HEK293 (cell line): ENCODE data around the gene CIRBP.

Experiments
- ATF2 ChIP-seq: fragments of 450-650 bp; formaldehyde crosslinking; IDR thresholded peaks from 2 replicates; pipeline ENCODE4 v1.5.1; 2016; ENCODE audit warnings: missing biosample characterization, missing genetic modification characterization, low read depth
- BCL11B ChIP-seq: fragments of 450-650 bp; formaldehyde crosslinking; IDR thresholded peaks from 2 replicates; pipeline ENCODE4 v1.5.1; 2016; ENCODE audit warnings: low read depth, missing biosample characterization, missing genetic modification characterization
- FEZF1 ChIP-seq: fragments of 450-650 bp; formaldehyde crosslinking; IDR thresholded peaks from 2 replicates; pipeline ENCODE4 v1.5.1; 2016; ENCODE audit warnings: missing biosample characterization, missing genetic modification characterization
- GLI2 ChIP-seq: fragments of 450-650 bp; formaldehyde crosslinking; IDR thresholded peaks from 2 replicates; pipeline ENCODE4; 2017; ENCODE audit warnings: missing biosample characterization, missing genetic modification characterization, low read depth, borderline replicate concordance
- GLIS1 ChIP-seq: fragments of 450-650 bp; formaldehyde crosslinking; IDR thresholded peaks from 2 replicates; pipeline ENCODE4 v1.5.1; 2016; ENCODE audit warnings: missing biosample characterization, missing genetic modification characterization
- INSM2 ChIP-seq: fragments of 450-650 bp; formaldehyde crosslinking; IDR thresholded peaks from 2 replicates; pipeline ENCODE4 v1.5.1; 2016; ENCODE audit warnings: missing biosample characterization, missing genetic modification characterization
- PRDM1 ChIP-seq: fragments of 450-650 bp; formaldehyde crosslinking; IDR thresholded peaks from 2 replicates; pipeline ENCODE4; 2016; ENCODE audit warnings: missing biosample characterization, missing genetic modification characterization
- TSHZ1 ChIP-seq: fragments of 450-650 bp; formaldehyde crosslinking; IDR thresholded peaks from 2 replicates; pipeline ENCODE4 v1.5.1; 2016; ENCODE audit warnings: missing biosample characterization, missing genetic modification characterization, borderline replicate concordance
- ZBTB8A ChIP-seq: fragments of 450-650 bp; formaldehyde crosslinking; IDR thresholded peaks from 2 replicates; pipeline ENCODE4 v1.5.1; 2016; ENCODE audit warnings: missing biosample characterization, missing genetic modification characterization
- ZIC2 ChIP-seq: fragments of 450-650 bp; formaldehyde crosslinking; IDR thresholded peaks from 2 replicates; pipeline ENCODE4 v1.5.1; 2016; ENCODE audit warnings: missing biosample characterization, missing genetic modification characterization
- ZNF174 ChIP-seq: fragments of 450-650 bp; formaldehyde crosslinking; IDR thresholded peaks from 2 replicates; pipeline ENCODE4 v1.5.0; 2017; ENCODE audit warnings: missing biosample characterization, mild to moderate bottlenecking, missing genetic modification characterization
- ZNF184 ChIP-seq: fragments of 450-650 bp; IDR thresholded peaks from 2 replicates; pipeline ENCODE4 v1.5.1; 2018; ENCODE audit warnings: missing biosample characterization, mild to moderate bottlenecking, missing genetic modification characterization
- ZNF223 ChIP-seq: fragments of 450-650 bp; formaldehyde crosslinking; IDR thresholded peaks from 2 replicates; pipeline ENCODE4 v1.5.1; 2016; ENCODE audit warnings: missing biosample characterization, missing genetic modification characterization
- ZNF23 ChIP-seq: fragments of 450-650 bp; formaldehyde crosslinking; IDR thresholded peaks from 2 replicates; pipeline ENCODE4 v1.5.1; 2016; ENCODE audit warnings: missing biosample characterization, missing genetic modification characterization, borderline replicate concordance
- ZNF26 ChIP-seq: fragments of 450-650 bp; formaldehyde crosslinking; IDR thresholded peaks from 2 replicates; pipeline ENCODE4 v1.5.1; 2016; ENCODE audit warnings: missing biosample characterization, missing genetic modification characterization
- ZNF292 ChIP-seq: fragments of 450-650 bp; formaldehyde crosslinking; IDR thresholded peaks from 2 replicates; pipeline ENCODE4 v1.5.1; 2016; ENCODE audit warnings: low read depth, missing biosample characterization, missing genetic modification characterization, borderline replicate concordance
- ZNF354C ChIP-seq: fragments of 450-650 bp; formaldehyde crosslinking; IDR thresholded peaks from 2 replicates; pipeline ENCODE4 v1.5.1; 2016; ENCODE audit warnings: missing biosample characterization, missing genetic modification characterization, low read depth, borderline replicate concordance
- ZNF362 ChIP-seq: fragments of 450-650 bp; formaldehyde crosslinking; IDR thresholded peaks from 2 replicates; pipeline ENCODE4 v1.5.1; 2016; ENCODE audit warnings: missing biosample characterization, missing genetic modification characterization
- ZNF391 ChIP-seq: fragments of 450-650 bp; formaldehyde crosslinking; IDR thresholded peaks from 2 replicates; pipeline ENCODE4 v1.5.1; 2016; ENCODE audit warnings: low read depth, missing biosample characterization, missing genetic modification characterization, borderline replicate concordance
- ZNF394 ChIP-seq: fragments of 450-650 bp; formaldehyde crosslinking; IDR thresholded peaks from 2 replicates; pipeline ENCODE4 v1.5.1; 2016; ENCODE audit warnings: missing biosample characterization, missing genetic modification characterization, mild to moderate bottlenecking, moderate library complexity, borderline replicate concordance
- ZNF600 ChIP-seq: fragments of 450-650 bp; formaldehyde crosslinking; IDR thresholded peaks from 2 replicates; pipeline ENCODE4 v1.5.1; 2016; ENCODE audit warnings: missing biosample characterization, missing genetic modification characterization
- ZNF664 ChIP-seq: fragments of 450-650 bp; formaldehyde crosslinking; IDR thresholded peaks from 2 replicates; pipeline ENCODE4 v1.5.1; 2016; ENCODE audit warnings: missing biosample characterization, missing genetic modification characterization
- ZNF692 ChIP-seq: fragments of 450-650 bp; formaldehyde crosslinking; IDR thresholded peaks from 2 replicates; pipeline ENCODE4 v1.5.1; 2016; ENCODE audit warnings: missing biosample characterization, missing genetic modification characterization
- ZNF704 ChIP-seq: fragments of 450-650 bp; formaldehyde crosslinking; IDR thresholded peaks from 2 replicates; pipeline ENCODE4 v1.5.1; 2016; ENCODE audit warnings: missing biosample characterization, missing genetic modification characterization
- ZNF785 ChIP-seq: fragments of 450-650 bp; formaldehyde crosslinking; IDR thresholded peaks from 2 replicates; pipeline ENCODE4 v1.5.1; 2016; ENCODE audit warnings: missing biosample characterization, missing genetic modification characterization
- ZSCAN16 ChIP-seq: fragments of 450-650 bp; formaldehyde crosslinking; IDR thresholded peaks from 2 replicates; pipeline ENCODE4 v1.5.1; 2016; ENCODE audit warnings: missing biosample characterization, missing genetic modification characterization

Gene CIRBP

GRCh38 chr19:1243768-1244692, 25.1 kb upstream of the CIRBP start (continued):
- TF ChIP-seq TSHZ1 (no peak), ZNF394 (tag by site-specific recombination) (0 out of 2 replicates have a peak, but pooled peaks have one; percentile 18), ZNF354C (tag by site-specific recombination) (no peak), ZBTB8A (tag by site-specific recombination) (peak; percentile 56), ZNF184 (no peak), ZNF223 (tag by site-specific recombination) (no peak), ZNF664 (tag by site-specific recombination) (no peak), ZNF704 (tag by site-specific recombination) (no peak), FEZF1 (tag by site-specific recombination) (no peak), GLIS1 (tag by site-specific recombination) (peak; percentile 79), PRDM1 (tag by site-specific recombination) (no peak), GLI2 (no peak), ZNF174 (tag by site-specific recombination) (no peak), ZNF26 (no peak), ZNF600 (peak; percentile 27; the same call in 1 of the 2 replicates), INSM2 (tag by site-specific recombination) (0 out of 2 replicates have a peak, but pooled peaks have one; percentile 22), ZNF391 (0 out of 2 replicates have a peak, but pooled peaks have one; percentile 14), ZNF362 (tag by site-specific recombination) (no peak), ZNF23 (tag by site-specific recombination) (no peak), BCL11B (tag by site-specific recombination) (0 out of 2 replicates have a peak, but pooled peaks have one; percentile 14), ATF2 (no peak), ZNF292 (tag by site-specific recombination) (no peak), ZNF692 (tag by site-specific recombination) (peak; percentile 97), ZNF785 (tag by site-specific recombination) (no peak), ZSCAN16 (tag by site-specific recombination) (no peak), ZIC2 (tag by site-specific recombination) (no peak; the same call in 1 of the 2 replicates)
